Measurements from ENCODE around the gene NCKAP5.

Gene NCKAP5

DNA sequence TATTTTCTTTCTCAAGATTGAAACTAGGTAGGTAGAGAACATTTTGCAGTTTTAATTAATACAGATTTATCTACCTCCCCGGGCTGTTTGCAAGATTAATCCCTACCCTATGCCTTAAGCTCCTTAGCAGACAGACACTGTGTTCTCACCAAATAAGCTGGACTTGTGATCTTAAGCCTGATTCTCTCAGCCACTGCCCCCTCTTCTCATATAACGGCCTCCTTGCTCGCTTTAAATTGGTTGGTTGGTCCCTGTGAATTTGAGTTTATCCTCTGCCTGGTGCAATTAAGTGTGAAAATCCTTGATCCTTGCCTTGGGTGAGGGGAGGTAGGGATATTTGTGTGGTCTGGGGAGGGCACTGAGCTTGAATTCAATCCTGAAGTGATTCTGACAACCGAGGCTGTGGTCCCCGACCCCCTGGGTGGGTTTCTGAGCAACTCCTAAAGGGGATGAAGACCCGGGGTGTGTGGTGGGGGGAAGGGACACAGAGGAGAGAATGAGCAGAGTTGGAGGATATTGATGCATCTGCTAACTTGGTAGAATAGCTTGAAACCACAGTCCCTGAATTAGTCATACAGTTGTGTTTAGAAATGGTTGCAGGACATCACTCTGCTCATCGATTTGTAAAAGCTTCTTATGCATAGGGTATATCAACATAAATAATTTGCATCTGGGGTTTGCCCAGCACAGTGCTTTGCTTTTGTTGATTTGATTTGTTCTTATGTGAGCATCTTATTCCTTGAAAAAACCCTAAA is 36.9 kb upstream of the NCKAP5 start:
- Histone ChIP-seq H3K27ac (ENCODE audit: low read depth, low read length, poor library complexity, severe bottlenecking) (no peak overlapping the region), H3K36me3 (ENCODE audit: insufficient read depth, low read length) (no peaks in the 10 kb centered on the region), H3K9me2 (ENCODE audit: low read depth, low read length) (no peaks in the 10 kb centered on the region), H2AFZ (ENCODE audit: low read length) (no peak overlapping the region), H3K4me3 (ENCODE audit: low read depth, low read length, poor library complexity, severe bottlenecking) (no peak overlapping the region), H3K79me2 (ENCODE audit: insufficient read depth, low read length) (no peaks in the 10 kb centered on the region), H3K27me3 (ENCODE audit: insufficient read depth, low read length) (no peaks in the 10 kb centered on the region), H3F3A (ENCODE audit: insufficient read depth, low read length) (no peaks in the 10 kb centered on the region), H3K4me1 (ENCODE audit: insufficient read depth, low read length, severe bottlenecking) (no peaks in the 10 kb centered on the region), H4K20me1 (ENCODE audit: insufficient read depth, low read length) (no peaks in the 10 kb centered on the region), H3K4me2 (ENCODE audit: low read length) (no peak overlapping the region), H3K9ac (ENCODE audit: low read length) (no peak overlapping the region), H3K9me3 (ENCODE audit: low read length) (no peaks in the 10 kb centered on the region)
- TF ChIP-seq EZH2 (IDR thresholded peaks at IDR 0.05; ENCODE audit: borderline replicate concordance, low read length) = no peak
- TF ChIP-seq, protein P1, sequence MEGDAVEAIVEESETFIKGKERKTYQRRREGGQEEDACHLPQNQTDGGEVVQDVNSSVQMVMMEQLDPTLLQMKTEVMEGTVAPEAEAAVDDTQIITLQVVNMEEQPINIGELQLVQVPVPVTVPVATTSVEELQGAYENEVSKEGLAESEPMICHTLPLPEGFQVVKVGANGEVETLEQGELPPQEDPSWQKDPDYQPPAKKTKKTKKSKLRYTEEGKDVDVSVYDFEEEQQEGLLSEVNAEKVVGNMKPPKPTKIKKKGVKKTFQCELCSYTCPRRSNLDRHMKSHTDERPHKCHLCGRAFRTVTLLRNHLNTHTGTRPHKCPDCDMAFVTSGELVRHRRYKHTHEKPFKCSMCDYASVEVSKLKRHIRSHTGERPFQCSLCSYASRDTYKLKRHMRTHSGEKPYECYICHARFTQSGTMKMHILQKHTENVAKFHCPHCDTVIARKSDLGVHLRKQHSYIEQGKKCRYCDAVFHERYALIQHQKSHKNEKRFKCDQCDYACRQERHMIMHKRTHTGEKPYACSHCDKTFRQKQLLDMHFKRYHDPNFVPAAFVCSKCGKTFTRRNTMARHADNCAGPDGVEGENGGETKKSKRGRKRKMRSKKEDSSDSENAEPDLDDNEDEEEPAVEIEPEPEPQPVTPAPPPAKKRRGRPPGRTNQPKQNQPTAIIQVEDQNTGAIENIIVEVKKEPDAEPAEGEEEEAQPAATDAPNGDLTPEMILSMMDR (IDR thresholded peaks at IDR 0.05; ENCODE audit: low read length) = no peak

DNA sequence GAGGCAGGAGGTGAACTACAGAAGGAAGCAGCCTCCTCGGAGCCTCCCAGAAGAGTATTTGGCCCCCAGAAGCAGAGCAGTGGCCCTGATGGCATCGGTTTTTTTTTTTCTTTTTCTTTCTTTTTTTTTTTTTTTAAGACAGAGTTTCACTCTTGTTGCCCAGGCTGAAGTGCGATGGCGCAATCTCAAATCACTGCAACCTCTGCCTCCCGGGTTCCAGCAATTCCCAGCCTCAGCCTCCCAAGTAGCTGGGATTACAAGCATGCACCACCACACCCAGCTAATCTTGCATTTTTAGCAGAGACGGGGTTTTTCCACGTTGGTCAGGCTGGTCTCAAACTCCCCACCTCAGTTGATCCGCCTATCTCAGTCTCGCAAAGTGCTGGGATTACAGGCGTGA is 34.8 kb upstream of the NCKAP5 start:
- Histone ChIP-seq H3F3A (ENCODE audit: insufficient read depth, low read length) (no peaks in the 10 kb centered on the region), H3K27me3 (ENCODE audit: insufficient read depth, low read length) (no peaks in the 10 kb centered on the region), H3K4me1 (ENCODE audit: insufficient read depth, low read length, severe bottlenecking) (no peaks in the 10 kb centered on the region), H3K9me2 (ENCODE audit: low read depth, low read length) (no peaks in the 10 kb centered on the region), H2AFZ (ENCODE audit: low read length) (no peak overlapping the region), H3K36me3 (ENCODE audit: insufficient read depth, low read length) (no peaks in the 10 kb centered on the region), H4K20me1 (ENCODE audit: insufficient read depth, low read length) (no peaks in the 10 kb centered on the region), H3K9ac (ENCODE audit: low read length) (no peak overlapping the region), H3K79me2 (ENCODE audit: insufficient read depth, low read length) (no peaks in the 10 kb centered on the region), H3K9me3 (ENCODE audit: low read length) (no peaks in the 10 kb centered on the region), H3K27ac (ENCODE audit: low read depth, low read length, poor library complexity, severe bottlenecking) (no peak overlapping the region), H3K4me3 (ENCODE audit: low read depth, low read length, poor library complexity, severe bottlenecking) (no peak overlapping the region), H3K4me2 (ENCODE audit: low read length) (no peak overlapping the region)
- TF ChIP-seq EZH2 (IDR thresholded peaks at IDR 0.05; ENCODE audit: borderline replicate concordance, low read length) = no peak
- TF ChIP-seq, protein P1 (IDR thresholded peaks at IDR 0.05; ENCODE audit: low read length) = no peak

DNA sequence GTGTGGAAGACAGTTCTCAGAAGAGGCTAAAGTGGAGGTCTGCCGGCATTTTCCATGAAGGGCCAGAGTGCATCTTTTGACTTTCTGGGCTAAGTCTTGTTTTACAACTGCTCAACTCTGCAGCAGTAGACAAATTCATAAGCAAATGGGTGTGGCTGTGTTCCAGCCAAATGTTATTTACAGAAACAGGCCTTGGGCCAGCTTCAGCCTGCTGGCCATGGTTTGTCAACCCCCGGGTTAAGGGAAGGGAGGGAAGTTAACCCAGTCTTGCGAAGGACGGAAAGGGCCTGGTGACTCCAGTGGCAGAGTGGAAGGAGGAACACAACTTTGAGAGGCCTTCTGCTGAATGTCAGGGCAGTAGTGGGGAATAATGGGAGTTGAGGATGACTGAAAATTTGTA is 34.3 kb upstream of the NCKAP5 start:
- Histone ChIP-seq H3K36me3 (ENCODE audit: insufficient read depth, low read length) (no peaks in the 10 kb centered on the region), H3K9ac (ENCODE audit: low read length) (no peak overlapping the region), H3K27me3 (ENCODE audit: insufficient read depth, low read length) (no peaks in the 10 kb centered on the region), H3F3A (ENCODE audit: insufficient read depth, low read length) (no peaks in the 10 kb centered on the region), H3K4me1 (ENCODE audit: insufficient read depth, low read length, severe bottlenecking) (no peaks in the 10 kb centered on the region), H3K27ac (ENCODE audit: low read depth, low read length, poor library complexity, severe bottlenecking) (no peak overlapping the region), H3K79me2 (ENCODE audit: insufficient read depth, low read length) (no peaks in the 10 kb centered on the region), H3K9me2 (ENCODE audit: low read depth, low read length) (no peaks in the 10 kb centered on the region), H3K9me3 (ENCODE audit: low read length) (no peaks in the 10 kb centered on the region), H3K4me2 (ENCODE audit: low read length) (no peak overlapping the region), H2AFZ (ENCODE audit: low read length) (no peak overlapping the region), H4K20me1 (ENCODE audit: insufficient read depth, low read length) (no peaks in the 10 kb centered on the region), H3K4me3 (ENCODE audit: low read depth, low read length, poor library complexity, severe bottlenecking) (no peak overlapping the region)
- TF ChIP-seq, protein P1 (IDR thresholded peaks at IDR 0.05; ENCODE audit: low read length) = no peak
- TF ChIP-seq EZH2 (IDR thresholded peaks at IDR 0.05; ENCODE audit: borderline replicate concordance, low read length) = no peak
